AG04450 (cell line): ENCODE results near the gene FAM174A. TPM values are rescaled to one million over a fixed set of nuclear protein-coding genes. Genes with fewer than 3 reads are reported as not detected.

Experiments
- CTCF ChIA-PET: fragments of 300-600, 350-600 bp; formaldehyde crosslinking; extraction: SDS; loops from one replicate; lab custom pipeline; 2022; ENCODE audit warnings: antibody characterized with exemption, inconsistent platforms; lab: Charles Lee
- POLR2A ChIA-PET: fragments of 350-600 bp; formaldehyde crosslinking; extraction: SDS; loops from one replicate; lab custom pipeline; 2021; ENCODE audit warnings: antibody characterized with exemption, inconsistent platforms; lab: Yijun Ruan, JAX
- DNase-seq: peaks from one replicate; pipeline ENCODE4 v3.0.0-alpha.2; 2011; ENCODE audit warnings: low read depth, low spot score
- H3K27ac ChIP-seq: one replicate; pipeline ENCODE4 v1.5.1; 2012; ENCODE audit warnings: low read depth, low read length, control low read depth
- H3K27me3 ChIP-seq: one replicate; pipeline ENCODE4 v1.6.0; 2012; ENCODE audit warnings: low read length; ENCODE audit not compliant: control insufficient read depth, insufficient read depth
- H3K4me3 ChIP-seq: 2 replicates; pipeline ENCODE4 v1.5.1; 2011; ENCODE audit warnings: mild to moderate bottlenecking, low read depth, low read length, control low read depth
- H3K9me3 ChIP-seq: 2 replicates; pipeline ENCODE4 v1.5.1; 2012; ENCODE audit warnings: low read length; ENCODE audit not compliant: control insufficient read depth, insufficient read depth
- polyA plus RNA-seq: library from polyadenylated mRNA; depleted of rRNA; stranded (reverse); fragments of >200 nt; gene quantifications from 2 replicates; pipeline ENCODE4 v1.2.3, GENCODE V29; 2011
- TF ChIP-seq, protein P1 (sequence below): IDR thresholded peaks from 2 replicates; pipeline ENCODE4 v1.5.1; 2011; ENCODE audit warnings: low read depth, low read length, control low read depth, inconsistent platforms

Gene FAM174A
- polyA plus RNA-seq, 1 experiment, result 8.4 TPM

DNA sequence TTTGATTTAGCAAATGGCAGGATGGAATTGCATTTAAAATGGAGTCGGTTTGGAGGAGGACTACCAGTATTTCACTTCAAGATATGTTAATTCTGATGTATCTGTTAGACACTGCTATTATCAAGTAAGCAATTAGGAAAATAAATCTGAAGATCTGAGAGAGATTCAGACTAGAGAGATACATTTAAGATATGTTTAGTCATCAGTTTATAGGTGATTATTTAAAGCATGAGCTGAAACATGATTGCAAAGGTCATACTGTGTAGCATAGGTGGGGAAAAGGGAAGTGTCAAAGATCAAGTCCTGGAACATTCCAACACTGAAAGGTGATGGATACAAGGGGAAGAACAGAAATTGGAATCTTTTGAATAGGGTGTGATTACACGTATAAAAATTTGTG lies 79.1 kb downstream of the FAM174A start:
- CTCF ChIA-PET, result interaction anchor here (0.5 kb wide), 1 partner anchor 8 kb away, joined by 3 read pairs; no protein-coding TSS in a partner anchor
- no peaks in the 10 kb centered on the region for H3K27me3 ChIP-seq
- H3K4me3 ChIP-seq, result no peak overlapping the region
- no peak for DNase-seq
- TF ChIP-seq, protein P1, sequence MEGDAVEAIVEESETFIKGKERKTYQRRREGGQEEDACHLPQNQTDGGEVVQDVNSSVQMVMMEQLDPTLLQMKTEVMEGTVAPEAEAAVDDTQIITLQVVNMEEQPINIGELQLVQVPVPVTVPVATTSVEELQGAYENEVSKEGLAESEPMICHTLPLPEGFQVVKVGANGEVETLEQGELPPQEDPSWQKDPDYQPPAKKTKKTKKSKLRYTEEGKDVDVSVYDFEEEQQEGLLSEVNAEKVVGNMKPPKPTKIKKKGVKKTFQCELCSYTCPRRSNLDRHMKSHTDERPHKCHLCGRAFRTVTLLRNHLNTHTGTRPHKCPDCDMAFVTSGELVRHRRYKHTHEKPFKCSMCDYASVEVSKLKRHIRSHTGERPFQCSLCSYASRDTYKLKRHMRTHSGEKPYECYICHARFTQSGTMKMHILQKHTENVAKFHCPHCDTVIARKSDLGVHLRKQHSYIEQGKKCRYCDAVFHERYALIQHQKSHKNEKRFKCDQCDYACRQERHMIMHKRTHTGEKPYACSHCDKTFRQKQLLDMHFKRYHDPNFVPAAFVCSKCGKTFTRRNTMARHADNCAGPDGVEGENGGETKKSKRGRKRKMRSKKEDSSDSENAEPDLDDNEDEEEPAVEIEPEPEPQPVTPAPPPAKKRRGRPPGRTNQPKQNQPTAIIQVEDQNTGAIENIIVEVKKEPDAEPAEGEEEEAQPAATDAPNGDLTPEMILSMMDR, result no peak
- no peaks in the 10 kb centered on the region for H3K9me3 ChIP-seq
- no peak overlapping the region for H3K27ac ChIP-seq
- POLR2A ChIA-PET, result no interaction called here

DNA sequence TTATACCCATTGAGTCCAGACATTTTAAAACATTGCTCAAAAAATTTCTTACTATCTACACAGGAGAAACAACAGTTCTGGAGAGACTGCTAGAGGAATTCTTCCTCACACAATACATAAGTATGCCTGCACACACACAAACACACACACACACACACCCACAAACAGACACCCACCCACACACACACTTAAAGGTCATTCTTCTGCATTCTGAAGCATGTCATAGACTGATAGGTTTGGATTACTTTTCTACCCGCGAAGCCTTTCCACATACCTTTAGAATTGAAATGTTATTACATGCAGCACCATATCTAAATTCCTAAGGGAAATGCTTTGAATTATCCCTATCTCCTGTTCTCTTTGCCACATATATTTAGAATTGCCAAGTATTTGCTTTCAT lies 80.2 kb downstream of the FAM174A start:
- DNase-seq, result no peak
- POLR2A ChIA-PET, result no interaction called here
- TF ChIP-seq, protein P1, result no peak

DNA sequence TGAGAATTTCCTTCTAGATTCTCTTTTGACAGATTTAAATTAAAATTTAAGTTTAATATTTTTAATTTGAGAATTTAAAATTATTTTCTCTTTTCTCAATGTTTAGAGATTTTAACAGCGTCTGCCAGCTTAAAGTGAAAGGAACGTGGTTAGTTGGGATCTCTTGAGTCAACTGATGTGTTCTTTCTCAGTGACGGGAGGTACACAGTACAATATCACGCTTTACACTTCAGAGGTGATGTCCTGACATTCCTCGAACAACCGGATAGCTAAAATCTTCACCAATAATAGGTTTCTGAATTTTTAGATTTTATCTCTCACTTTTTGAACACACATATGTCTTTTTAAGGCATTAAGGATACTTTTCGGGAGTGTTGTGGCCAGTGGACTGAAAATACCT lies 81.1 kb downstream of the FAM174A start:
- TF ChIP-seq, protein P1, result no peak
- no peak for DNase-seq
- Histone ChIP-seq H3K4me3 (no peak overlapping the region), H3K27ac (no peak overlapping the region), H3K9me3 (no peaks in the 10 kb centered on the region), H3K27me3 (no peaks in the 10 kb centered on the region)
- ChIA-PET CTCF (no interaction called here), POLR2A (no interaction called here)

More for the DNA sequence above, 80.2 kb downstream of the FAM174A start:
- CTCF ChIA-PET, result no interaction called here
- no peaks in the 10 kb centered on the region for H3K9me3 ChIP-seq
- H3K4me3 ChIP-seq, result no peak overlapping the region
- no peak overlapping the region for H3K27ac ChIP-seq
- no peaks in the 10 kb centered on the region for H3K27me3 ChIP-seq

DNA sequence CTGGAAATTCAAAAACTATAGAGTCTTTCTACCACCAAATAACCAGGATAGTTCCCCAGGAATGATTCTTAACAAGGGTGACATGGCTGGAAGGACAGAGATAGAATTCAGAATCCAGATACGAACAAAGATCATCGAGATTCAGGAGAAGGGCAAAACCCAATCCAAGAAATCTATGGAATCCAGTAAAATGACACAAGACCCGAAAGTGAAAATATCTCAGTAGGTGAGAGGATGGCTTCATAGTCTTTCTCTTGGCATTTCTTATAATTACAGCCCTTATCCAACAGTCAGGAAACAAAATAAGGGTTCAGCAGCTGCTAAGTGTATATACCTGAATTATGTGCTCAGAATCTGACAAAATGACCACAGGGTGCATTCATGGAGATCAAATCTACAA lies 81.8 kb downstream of the FAM174A start:
- Histone ChIP-seq H3K27ac (no peak overlapping the region), H3K27me3 (no peaks in the 10 kb centered on the region), H3K4me3 (no peak overlapping the region), H3K9me3 (no peaks in the 10 kb centered on the region)
- POLR2A ChIA-PET, result no interaction called here
- no peak for DNase-seq
- CTCF ChIA-PET, result no interaction called here
- TF ChIP-seq, protein P1, result no peak

DNA sequence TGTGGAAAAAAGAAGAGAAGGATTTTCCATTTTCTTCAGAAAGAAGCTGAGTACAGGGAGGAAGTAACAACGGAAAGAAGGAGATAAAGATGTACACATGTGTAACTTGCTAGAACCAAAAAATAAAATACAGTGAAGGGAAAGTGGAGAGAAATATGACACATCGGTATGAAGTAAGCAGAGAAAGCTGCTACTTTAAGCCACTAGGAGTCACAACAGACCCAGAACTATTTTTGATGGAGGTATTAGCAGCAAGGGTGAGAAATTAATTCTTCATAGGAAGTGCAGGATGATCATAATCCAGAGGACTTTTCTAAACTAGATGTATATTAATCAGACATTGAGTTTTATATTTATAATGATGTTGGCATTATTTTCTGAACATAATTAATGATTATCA lies 88.5 kb downstream of the FAM174A start:
- no peak for DNase-seq
- H3K27ac ChIP-seq, result no peak overlapping the region
- ChIA-PET CTCF (interaction anchor here (1.5 kb wide), 1 partner anchor 193 kb away, joined by 4 read pairs; no protein-coding TSS in a partner anchor), POLR2A (no interaction called here)
- H3K9me3 ChIP-seq, result no peaks in the 10 kb centered on the region
- H3K4me3 ChIP-seq, result no peak overlapping the region
- TF ChIP-seq, protein P1, result peak; percentile 58
- no peaks in the 10 kb centered on the region for H3K27me3 ChIP-seq
